Ecto neural progenitor cell (in vitro differentiated cells): ENCODE data around the gene GCHFR.
A peak's percentile ranks its signal among the peaks of the same experiment; 100 is the strongest.

Source experiments
- DNase-seq: peaks from one replicate; pipeline ENCODE4 v3.0.0-alpha.2; 2018; ENCODE audit warnings: low spot score

The GCHFR gene

GRCh38 chr15:40754883-40755811 lies 8.7 kb upstream of the GCHFR start, which contains the start of gene RMDN3:
Gene RMDN3, minus strand, starts transcription at chr15:40755254. Its CDS starts 471 bp downstream, at chr15:40754783.
- peak; percentile 96 for DNase-seq

- DNase-seq = no peak
These were observed 8.1 kb upstream of the GCHFR start for GRCh38 chr15:40755812-40756208.

- no peak for DNase-seq
These were observed 6.9 kb upstream of the GCHFR start for GRCh38 chr15:40756938-40757337.

- no peak for DNase-seq
These were observed 3.9 kb upstream of the GCHFR start for GRCh38 chr15:40759961-40760360.

GRCh38 chr15:40762919-40763800 lies 708 bp upstream of the GCHFR start:
- DNase-seq = peak; percentile 64

GRCh38 chr15:40764629-40765103 lies 798 bp downstream of the GCHFR start:
- no peak for DNase-seq

GRCh38 chr15:40766194-40766815 lies 2.4 kb downstream of the GCHFR start:
- DNase-seq = no peak

- DNase-seq = no peak
These were observed 3.3 kb downstream of the GCHFR start for GRCh38 chr15:40766906-40767837.

GRCh38 chr15:40767838-40768500 lies 4.1 kb downstream of the GCHFR start:
- no peak for DNase-seq

GRCh38 chr15:40768521-40769273 lies 4.8 kb downstream of the GCHFR start:
- no peak for DNase-seq

- DNase-seq = no peak
These were observed 5.6 kb downstream of the GCHFR start, which contains the start of gene C15orf62 for GRCh38 chr15:40769274-40770146. Gene C15orf62, plus strand, starts transcription at chr15:40769980. Its CDS starts 516 bp downstream, at chr15:40770496.

- DNase-seq = no peak
These were observed 6.4 kb downstream of the GCHFR start for GRCh38 chr15:40770147-40770721.

- DNase-seq = no peak
These were observed 7.4 kb downstream of the GCHFR start for GRCh38 chr15:40771242-40771641.

GRCh38 chr15:40772014-40772413 lies 8.1 kb downstream of the GCHFR start:
- no peak for DNase-seq

GRCh38 chr15:40773496-40773895 lies 9.6 kb downstream of the GCHFR start:
- DNase-seq = no peak

GRCh38 chr15:40773902-40774301 lies 10.0 kb downstream of the GCHFR start:
- no peak for DNase-seq

GRCh38 chr15:40775007-40775406 lies 11.1 kb downstream of the GCHFR start:
- no peak for DNase-seq
